ENCODE results near the gene TLR8.

TLR8 gene

DNA sequence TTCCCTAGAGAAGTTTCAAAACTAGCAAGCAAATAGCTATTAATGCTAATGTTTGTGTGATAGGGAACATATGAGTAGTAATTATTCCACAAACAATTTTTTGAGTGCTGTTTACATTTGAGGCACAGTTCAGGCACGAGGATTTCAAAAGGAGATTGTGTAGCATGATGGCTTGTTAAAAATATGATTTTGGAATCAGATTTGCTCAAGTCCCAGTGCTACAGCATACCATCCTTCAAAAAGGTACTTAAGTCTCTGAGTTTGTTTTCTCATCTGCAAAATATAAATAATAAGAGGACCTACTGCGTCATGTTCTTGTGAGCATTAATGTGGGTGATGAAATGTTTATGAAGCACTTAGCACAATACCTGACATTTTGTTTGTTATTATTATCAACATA, 11.3 kb downstream of the TLR8 start:
- Histone ChIP-seq H3K4me1 (ENCODE audit: insufficient read depth, insufficient read length) (no peaks in the 10 kb centered on the region), H3K36me3 (ENCODE audit: insufficient read depth, insufficient read length, low read length) (no peaks in the 10 kb centered on the region), H3K27me3 (ENCODE audit: insufficient read depth, insufficient read length) (no peaks in the 10 kb centered on the region), H3K9ac (ENCODE audit: insufficient read length, low read depth) (no peak overlapping the region), H3K4me3 (ENCODE audit: insufficient read length, low read depth) (no peak overlapping the region), H3K9me3 (ENCODE audit: insufficient read depth, low read length) (no peaks in the 10 kb centered on the region)
- no peak for TF ChIP-seq SUZ12 (IDR thresholded peaks at IDR 0.05; ENCODE audit: extremely low read depth, insufficient read depth, insufficient read length)
- no peak for TF ChIP-seq YY1 (IDR thresholded peaks at IDR 0.05; ENCODE audit: insufficient read depth, insufficient read length)
- no peak for TF ChIP-seq ZNF274 (IDR thresholded peaks at IDR 0.05; ENCODE audit: low read depth, low read length)
- no peak for DNase-seq (ENCODE audit: low read depth, low spot score)

DNA sequence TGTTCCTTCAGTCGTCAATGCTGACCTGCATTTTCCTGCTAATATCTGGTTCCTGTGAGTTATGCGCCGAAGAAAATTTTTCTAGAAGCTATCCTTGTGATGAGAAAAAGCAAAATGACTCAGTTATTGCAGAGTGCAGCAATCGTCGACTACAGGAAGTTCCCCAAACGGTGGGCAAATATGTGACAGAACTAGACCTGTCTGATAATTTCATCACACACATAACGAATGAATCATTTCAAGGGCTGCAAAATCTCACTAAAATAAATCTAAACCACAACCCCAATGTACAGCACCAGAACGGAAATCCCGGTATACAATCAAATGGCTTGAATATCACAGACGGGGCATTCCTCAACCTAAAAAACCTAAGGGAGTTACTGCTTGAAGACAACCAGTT, 12.6 kb downstream of the TLR8 start:
- Histone ChIP-seq H3K27me3 (ENCODE audit: insufficient read depth, insufficient read length) (no peaks in the 10 kb centered on the region), H3K4me3 (ENCODE audit: insufficient read length, low read depth) (no peak overlapping the region), H3K36me3 (ENCODE audit: insufficient read depth, insufficient read length, low read length) (no peaks in the 10 kb centered on the region), H3K4me1 (ENCODE audit: insufficient read depth, insufficient read length) (no peaks in the 10 kb centered on the region), H3K9ac (ENCODE audit: insufficient read length, low read depth) (no peak overlapping the region), H3K9me3 (ENCODE audit: insufficient read depth, low read length) (no peaks in the 10 kb centered on the region)
- no peak for DNase-seq (ENCODE audit: low read depth, low spot score)
- TF ChIP-seq ZNF274 (IDR thresholded peaks at IDR 0.05; ENCODE audit: low read depth, low read length) (no peak), YY1 (IDR thresholded peaks at IDR 0.05; ENCODE audit: insufficient read depth, insufficient read length) (no peak), SUZ12 (IDR thresholded peaks at IDR 0.05; ENCODE audit: extremely low read depth, insufficient read depth, insufficient read length) (no peak)

DNA sequence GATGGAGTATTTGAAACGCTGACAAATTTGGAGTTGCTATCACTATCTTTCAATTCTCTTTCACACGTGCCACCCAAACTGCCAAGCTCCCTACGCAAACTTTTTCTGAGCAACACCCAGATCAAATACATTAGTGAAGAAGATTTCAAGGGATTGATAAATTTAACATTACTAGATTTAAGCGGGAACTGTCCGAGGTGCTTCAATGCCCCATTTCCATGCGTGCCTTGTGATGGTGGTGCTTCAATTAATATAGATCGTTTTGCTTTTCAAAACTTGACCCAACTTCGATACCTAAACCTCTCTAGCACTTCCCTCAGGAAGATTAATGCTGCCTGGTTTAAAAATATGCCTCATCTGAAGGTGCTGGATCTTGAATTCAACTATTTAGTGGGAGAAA, 13.2 kb downstream of the TLR8 start:
- TF ChIP-seq ZNF274 (IDR thresholded peaks at IDR 0.05; ENCODE audit: low read depth, low read length) (no peak), YY1 (IDR thresholded peaks at IDR 0.05; ENCODE audit: insufficient read depth, insufficient read length) (no peak), SUZ12 (IDR thresholded peaks at IDR 0.05; ENCODE audit: extremely low read depth, insufficient read depth, insufficient read length) (no peak)
- Histone ChIP-seq H3K9ac (ENCODE audit: insufficient read length, low read depth) (no peak overlapping the region), H3K27me3 (ENCODE audit: insufficient read depth, insufficient read length) (no peaks in the 10 kb centered on the region), H3K36me3 (ENCODE audit: insufficient read depth, insufficient read length, low read length) (no peaks in the 10 kb centered on the region), H3K4me3 (ENCODE audit: insufficient read length, low read depth) (no peak overlapping the region), H3K9me3 (ENCODE audit: insufficient read depth, low read length) (no peaks in the 10 kb centered on the region), H3K4me1 (ENCODE audit: insufficient read depth, insufficient read length) (no peaks in the 10 kb centered on the region)
- DNase-seq (ENCODE audit: low read depth, low spot score): no peak

DNA sequence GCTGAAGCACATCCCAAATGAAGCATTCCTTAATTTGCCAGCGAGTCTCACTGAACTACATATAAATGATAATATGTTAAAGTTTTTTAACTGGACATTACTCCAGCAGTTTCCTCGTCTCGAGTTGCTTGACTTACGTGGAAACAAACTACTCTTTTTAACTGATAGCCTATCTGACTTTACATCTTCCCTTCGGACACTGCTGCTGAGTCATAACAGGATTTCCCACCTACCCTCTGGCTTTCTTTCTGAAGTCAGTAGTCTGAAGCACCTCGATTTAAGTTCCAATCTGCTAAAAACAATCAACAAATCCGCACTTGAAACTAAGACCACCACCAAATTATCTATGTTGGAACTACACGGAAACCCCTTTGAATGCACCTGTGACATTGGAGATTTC, 14.6 kb downstream of the TLR8 start:
- H3K4me1 ChIP-seq (ENCODE audit: insufficient read depth, insufficient read length): no peaks in the 10 kb centered on the region
- H3K9me3 ChIP-seq (ENCODE audit: insufficient read depth, low read length): no peaks in the 10 kb centered on the region
- TF ChIP-seq SUZ12 (IDR thresholded peaks at IDR 0.05; ENCODE audit: extremely low read depth, insufficient read depth, insufficient read length) (no peak), ZNF274 (IDR thresholded peaks at IDR 0.05; ENCODE audit: low read depth, low read length) (no peak), YY1 (IDR thresholded peaks at IDR 0.05; ENCODE audit: insufficient read depth, insufficient read length) (no peak)
- H3K4me3 ChIP-seq (ENCODE audit: insufficient read length, low read depth): no peak overlapping the region
- no peaks in the 10 kb centered on the region for H3K36me3 ChIP-seq (ENCODE audit: insufficient read depth, insufficient read length, low read length)
- no peak for DNase-seq (ENCODE audit: low read depth, low spot score)
- H3K27me3 ChIP-seq (ENCODE audit: insufficient read depth, insufficient read length): no peaks in the 10 kb centered on the region
- H3K9ac ChIP-seq (ENCODE audit: insufficient read length, low read depth): no peak overlapping the region

DNA sequence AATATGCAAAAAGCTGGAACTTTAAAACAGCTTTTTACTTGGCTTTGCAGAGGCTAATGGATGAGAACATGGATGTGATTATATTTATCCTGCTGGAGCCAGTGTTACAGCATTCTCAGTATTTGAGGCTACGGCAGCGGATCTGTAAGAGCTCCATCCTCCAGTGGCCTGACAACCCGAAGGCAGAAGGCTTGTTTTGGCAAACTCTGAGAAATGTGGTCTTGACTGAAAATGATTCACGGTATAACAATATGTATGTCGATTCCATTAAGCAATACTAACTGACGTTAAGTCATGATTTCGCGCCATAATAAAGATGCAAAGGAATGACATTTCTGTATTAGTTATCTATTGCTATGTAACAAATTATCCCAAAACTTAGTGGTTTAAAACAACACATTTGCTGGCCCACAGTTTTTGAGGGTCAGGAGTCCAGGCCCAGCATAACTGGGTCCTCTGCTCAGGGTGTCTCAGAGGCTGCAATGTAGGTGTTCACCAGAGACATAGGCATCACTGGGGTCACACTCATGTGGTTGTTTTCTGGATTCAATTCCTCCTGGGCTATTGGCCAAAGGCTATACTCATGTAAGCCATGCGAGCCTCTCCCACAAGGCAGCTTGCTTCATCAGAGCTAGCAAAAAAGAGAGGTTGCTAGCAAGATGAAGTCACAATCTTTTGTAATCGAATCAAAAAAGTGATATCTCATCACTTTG, 15.6 kb downstream of the TLR8 start:
- DNase-seq (ENCODE audit: low read depth, low spot score): no peak
- Histone ChIP-seq H3K27me3 (ENCODE audit: insufficient read depth, insufficient read length) (no peaks in the 10 kb centered on the region), H3K36me3 (ENCODE audit: insufficient read depth, insufficient read length, low read length) (no peaks in the 10 kb centered on the region), H3K9me3 (ENCODE audit: insufficient read depth, low read length) (no peaks in the 10 kb centered on the region), H3K9ac (ENCODE audit: insufficient read length, low read depth) (no peak overlapping the region), H3K4me3 (ENCODE audit: insufficient read length, low read depth) (no peak overlapping the region), H3K4me1 (ENCODE audit: insufficient read depth, insufficient read length) (no peaks in the 10 kb centered on the region)
- TF ChIP-seq YY1 (IDR thresholded peaks at IDR 0.05; ENCODE audit: insufficient read depth, insufficient read length) (no peak), SUZ12 (IDR thresholded peaks at IDR 0.05; ENCODE audit: extremely low read depth, insufficient read depth, insufficient read length) (no peak)

DNA sequence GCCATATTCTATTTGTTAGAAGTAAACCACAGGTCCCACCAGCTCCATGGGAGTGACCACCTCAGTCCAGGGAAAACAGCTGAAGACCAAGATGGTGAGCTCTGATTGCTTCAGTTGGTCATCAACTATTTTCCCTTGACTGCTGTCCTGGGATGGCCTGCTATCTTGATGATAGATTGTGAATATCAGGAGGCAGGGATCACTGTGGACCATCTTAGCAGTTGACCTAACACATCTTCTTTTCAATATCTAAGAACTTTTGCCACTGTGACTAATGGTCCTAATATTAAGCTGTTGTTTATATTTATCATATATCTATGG, 16.1 kb downstream of the TLR8 start:
- Histone ChIP-seq H3K9ac (ENCODE audit: insufficient read length, low read depth) (no peak overlapping the region), H3K4me3 (ENCODE audit: insufficient read length, low read depth) (no peak overlapping the region), H3K9me3 (ENCODE audit: insufficient read depth, low read length) (no peaks in the 10 kb centered on the region), H3K4me1 (ENCODE audit: insufficient read depth, insufficient read length) (no peaks in the 10 kb centered on the region), H3K36me3 (ENCODE audit: insufficient read depth, insufficient read length, low read length) (no peaks in the 10 kb centered on the region), H3K27me3 (ENCODE audit: insufficient read depth, insufficient read length) (no peaks in the 10 kb centered on the region)
- DNase-seq (ENCODE audit: low read depth, low spot score): no peak
- no peak for TF ChIP-seq ZNF274 (IDR thresholded peaks at IDR 0.05; ENCODE audit: low read depth, low read length)
- TF ChIP-seq SUZ12 (IDR thresholded peaks at IDR 0.05; ENCODE audit: extremely low read depth, insufficient read depth, insufficient read length): no peak
- no peak for TF ChIP-seq YY1 (IDR thresholded peaks at IDR 0.05; ENCODE audit: insufficient read depth, insufficient read length)

DNA sequence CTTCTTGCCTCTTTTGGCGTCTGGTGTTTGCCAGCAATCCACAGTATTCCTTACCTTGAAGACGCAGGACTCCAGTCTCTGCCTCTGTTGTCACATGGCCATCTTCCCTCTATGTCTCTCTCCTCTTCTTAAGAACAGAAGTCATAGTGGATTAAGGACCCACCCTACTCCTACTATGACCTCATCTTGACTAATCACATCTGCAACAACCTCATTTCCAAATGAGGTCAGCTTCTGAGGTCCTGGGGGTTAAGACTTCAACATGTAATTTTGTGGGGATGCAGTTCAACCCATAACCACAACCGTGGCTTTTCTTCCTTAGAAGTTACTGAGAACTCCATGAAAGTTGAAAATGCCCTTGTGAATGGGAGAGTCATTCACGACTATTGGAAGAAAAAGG, 23.3 kb downstream of the TLR8 start:
- H3K36me3 ChIP-seq (ENCODE audit: insufficient read depth, insufficient read length, low read length): no peaks in the 10 kb centered on the region
- H3K9ac ChIP-seq (ENCODE audit: insufficient read length, low read depth): no peak overlapping the region
- H3K4me1 ChIP-seq (ENCODE audit: insufficient read depth, insufficient read length): no peaks in the 10 kb centered on the region
- no peak for TF ChIP-seq SUZ12 (IDR thresholded peaks at IDR 0.05; ENCODE audit: extremely low read depth, insufficient read depth, insufficient read length)
- TF ChIP-seq ZNF274 (IDR thresholded peaks at IDR 0.05; ENCODE audit: low read depth, low read length): no peak
- TF ChIP-seq YY1 (IDR thresholded peaks at IDR 0.05; ENCODE audit: insufficient read depth, insufficient read length): no peak
- no peaks in the 10 kb centered on the region; the same call in 1 of the 2 replicates for H3K9me3 ChIP-seq (ENCODE audit: insufficient read depth, low read length)
- H3K4me3 ChIP-seq (ENCODE audit: insufficient read length, low read depth): no peak overlapping the region
- no peaks in the 10 kb centered on the region for H3K27me3 ChIP-seq (ENCODE audit: insufficient read depth, insufficient read length)
- no peak for DNase-seq (ENCODE audit: low read depth, low spot score)

Measured in NT2/D1 (cell line).